Gastroesophageal sphincter (tissue), 4 donors: Measurements from ENCODE around the gene PRDM8. TPM values are rescaled to one million over a fixed set of nuclear protein-coding genes. Genes with fewer than 3 reads are reported as not detected.

Source experiments
- ATAC-seq: fragments of 150-250 bp; one replicate; pipeline ENCODE4 v1.9.1; 2016; ENCODE audit warnings: mild to moderate bottlenecking, moderate library complexity
- H3K27ac ChIP-seq, 4 donors: fragments of 200-600 bp; sonication (generic) in 3 of 4; 1 replicate in 3 of 4; 2 replicates in 1 of 4; pipeline ENCODE4 v1.5.1; 2016 to 2019
- H3K27me3 ChIP-seq: fragments of 200-600 bp; sonication (generic); one replicate; pipeline ENCODE4 v1.5.1; 2019
- H3K36me3 ChIP-seq, 2 donors: fragments of 200-600 bp; sonication (generic); one replicate each; pipeline ENCODE4 v1.5.1; 2019; ENCODE audit warnings: control low read depth in 1 of 2
- H3K4me1 ChIP-seq, 3 donors: fragments of 200-600 bp; sonication (generic); 1 replicate in 2 of 3; 2 replicates in 1 of 3; pipeline ENCODE4 v1.5.1; 2016 to 2019; ENCODE audit warnings: control low read depth in 2 of 3
- H3K4me3 ChIP-seq, 2 donors: fragments of 200-600 bp; sonication (generic); one replicate each; pipeline ENCODE4 v1.5.1; 2019; ENCODE audit warnings: mild to moderate bottlenecking in 1 of 2, moderate library complexity in 1 of 2
- H3K9me3 ChIP-seq, 3 donors: fragments of 200-600 bp; sonication (generic); one replicate each; pipeline ENCODE4 v1.5.1; 2017 to 2019; ENCODE audit warnings: control low read depth in 2 of 3
- EP300 ChIP-seq: sonication (generic); formaldehyde crosslinking; IDR thresholded peaks from one replicate; pipeline ENCODE4 v1.6.1; 2017; ENCODE audit warnings: antibody characterized with exemption, mild to moderate bottlenecking
- POLR2A ChIP-seq, 2 donors: fragments of 450-650 bp; IDR thresholded peaks; one replicate each; pipeline ENCODE4 v1.6.1; 2017; ENCODE audit warnings: antibody characterized with exemption in 2 of 2, mild to moderate bottlenecking in 2 of 2, moderate library complexity in 1 of 2
- POLR2AphosphoS5 ChIP-seq: sonication (generic); formaldehyde crosslinking; IDR thresholded peaks from one replicate; pipeline ENCODE4 v1.6.1; 2017; ENCODE audit warnings: antibody characterized with exemption
- WGBS, 2 donors: methylation state at CpG; one replicate each; pipeline ENCODE4 v1.1.5; 2018; ENCODE audit warnings: low coverage in 1 of 2; 5-methylcytosine and 5-hydroxymethylcytosine counted together
- total RNA-seq, 4 donors: library from RNA; depleted of rRNA; stranded (reverse); fragments of >200 nt; gene quantifications; one replicate each; pipeline ENCODE4 v1.1.0, GENCODE V29; 2016
- TF ChIP-seq, protein P1 (sequence below), 4 experiments: fragments of 200-600 bp in 2 of 4; fragments of 450-650 bp in 2 of 4; sonication (generic) in 1 of 4; IDR thresholded peaks; one replicate each; pipeline ENCODE4 v1.5.1; 2017 to 2019; ENCODE audit warnings: antibody characterized with exemption in 4 of 4, mild to moderate bottlenecking in 2 of 4, moderate library complexity in 2 of 4

Gene PRDM8
- total RNA-seq, 4 donors from 2014 or later: 31.2 to 43.6 (median 36.9) TPM

DNA sequence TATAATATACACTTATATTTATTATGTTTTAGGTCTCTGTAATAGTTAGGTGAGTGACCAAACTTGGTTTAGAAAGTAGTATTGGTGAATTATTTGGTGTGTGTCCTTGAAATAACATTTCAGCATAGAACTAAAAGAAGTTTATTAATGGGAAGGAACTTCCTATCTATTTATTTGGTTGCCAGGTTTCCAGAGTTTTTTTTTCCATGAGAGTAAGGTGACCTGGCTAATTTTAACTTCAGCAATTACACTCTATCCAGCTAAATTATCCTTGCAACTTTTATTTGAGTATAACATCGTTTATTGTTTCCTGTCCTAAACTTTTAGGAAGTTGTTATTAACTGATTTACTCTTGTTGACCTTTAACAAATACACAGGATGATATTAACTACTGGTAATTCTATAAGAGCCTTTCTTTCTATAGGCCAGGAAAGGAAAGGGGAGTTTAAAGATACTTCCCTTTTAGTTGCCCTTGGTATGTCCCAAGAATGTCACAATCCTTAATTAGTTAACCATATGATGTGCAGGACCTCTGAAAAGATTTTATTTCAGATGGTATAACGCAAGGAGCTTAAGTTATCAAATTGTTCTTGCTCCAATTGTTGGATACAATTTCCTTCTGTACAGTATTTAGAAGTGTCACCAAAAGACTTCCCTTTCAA, 18.9 kb downstream of the PRDM8 start:
- no peaks in the 10 kb centered on the region for H3K36me3 ChIP-seq
- no peaks in the 10 kb centered on the region for H3K27me3 ChIP-seq
- no peak for ATAC-seq
- H3K9me3 ChIP-seq: no peaks in the 10 kb centered on the region
- peak overlapping the region in 3 of 4 donors; percentile 25 to 50 (median 48) for H3K27ac ChIP-seq
- 26 to 32% methylated on average over 2 of the region's 2 CpGs for WGBS, 2 donors
- TF ChIP-seq POLR2A (IDR thresholded peaks at IDR 0.05) (no peak), POLR2AphosphoS5 (no peak), EP300 (no peak)
- peaks cover 0 to 26% (median 3%) of the 10 kb centered on the region in 3 donors for H3K4me1 ChIP-seq
- no peak overlapping the region for H3K4me3 ChIP-seq

DNA sequence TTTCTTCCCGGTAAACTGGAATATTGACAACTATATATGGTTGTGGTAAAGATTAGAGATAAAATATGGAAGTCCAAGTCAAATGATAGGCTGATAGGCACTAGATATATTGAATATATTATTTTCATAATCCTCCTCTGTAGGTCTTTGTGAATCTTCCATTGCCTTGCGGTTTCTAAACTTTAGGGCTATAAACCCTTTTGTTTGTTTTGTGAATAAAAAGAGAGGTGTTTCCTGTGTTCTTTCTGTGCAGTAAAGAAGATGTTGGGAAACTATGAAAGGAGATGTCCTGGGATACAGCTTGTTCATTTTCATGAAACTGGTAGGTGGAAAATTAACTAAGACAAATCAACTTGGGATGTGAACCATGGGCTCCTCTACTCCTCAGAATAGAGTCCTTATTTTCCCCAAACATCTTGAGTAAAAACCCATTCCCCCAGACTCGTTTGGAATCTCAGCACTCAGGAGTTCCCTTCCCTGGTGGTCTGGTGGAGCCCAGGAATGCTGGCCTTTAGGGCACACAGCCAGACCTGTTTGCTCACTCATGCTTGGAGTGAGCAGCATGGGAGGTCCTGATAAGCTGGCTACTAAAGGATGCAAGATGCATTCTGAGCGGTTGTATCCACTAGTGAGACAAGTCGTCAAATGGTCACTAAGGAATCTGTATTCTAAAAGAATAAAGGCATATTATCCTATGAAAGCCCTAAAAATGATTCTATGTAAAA, 22.2 kb downstream of the PRDM8 start:
- 62 to 68% methylated on average over 5 of the region's 5 CpGs for WGBS, 2 donors
- H3K27me3 ChIP-seq: no peaks in the 10 kb centered on the region
- H3K27ac ChIP-seq: no peak overlapping the region
- H3K4me1 ChIP-seq: peaks cover 0 to 14% (median 3%) of the 10 kb centered on the region in 3 donors
- no peaks in the 10 kb centered on the region for H3K36me3 ChIP-seq
- ATAC-seq: no peak
- no peak for TF ChIP-seq POLR2AphosphoS5
- TF ChIP-seq POLR2A (IDR thresholded peaks at IDR 0.05): no peak
- no peak for TF ChIP-seq EP300
- TF ChIP-seq, protein P1, sequence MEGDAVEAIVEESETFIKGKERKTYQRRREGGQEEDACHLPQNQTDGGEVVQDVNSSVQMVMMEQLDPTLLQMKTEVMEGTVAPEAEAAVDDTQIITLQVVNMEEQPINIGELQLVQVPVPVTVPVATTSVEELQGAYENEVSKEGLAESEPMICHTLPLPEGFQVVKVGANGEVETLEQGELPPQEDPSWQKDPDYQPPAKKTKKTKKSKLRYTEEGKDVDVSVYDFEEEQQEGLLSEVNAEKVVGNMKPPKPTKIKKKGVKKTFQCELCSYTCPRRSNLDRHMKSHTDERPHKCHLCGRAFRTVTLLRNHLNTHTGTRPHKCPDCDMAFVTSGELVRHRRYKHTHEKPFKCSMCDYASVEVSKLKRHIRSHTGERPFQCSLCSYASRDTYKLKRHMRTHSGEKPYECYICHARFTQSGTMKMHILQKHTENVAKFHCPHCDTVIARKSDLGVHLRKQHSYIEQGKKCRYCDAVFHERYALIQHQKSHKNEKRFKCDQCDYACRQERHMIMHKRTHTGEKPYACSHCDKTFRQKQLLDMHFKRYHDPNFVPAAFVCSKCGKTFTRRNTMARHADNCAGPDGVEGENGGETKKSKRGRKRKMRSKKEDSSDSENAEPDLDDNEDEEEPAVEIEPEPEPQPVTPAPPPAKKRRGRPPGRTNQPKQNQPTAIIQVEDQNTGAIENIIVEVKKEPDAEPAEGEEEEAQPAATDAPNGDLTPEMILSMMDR (IDR thresholded peaks at IDR 0.05): no peak
- no peaks in the 10 kb centered on the region for H3K9me3 ChIP-seq
- no peak overlapping the region for H3K4me3 ChIP-seq

DNA sequence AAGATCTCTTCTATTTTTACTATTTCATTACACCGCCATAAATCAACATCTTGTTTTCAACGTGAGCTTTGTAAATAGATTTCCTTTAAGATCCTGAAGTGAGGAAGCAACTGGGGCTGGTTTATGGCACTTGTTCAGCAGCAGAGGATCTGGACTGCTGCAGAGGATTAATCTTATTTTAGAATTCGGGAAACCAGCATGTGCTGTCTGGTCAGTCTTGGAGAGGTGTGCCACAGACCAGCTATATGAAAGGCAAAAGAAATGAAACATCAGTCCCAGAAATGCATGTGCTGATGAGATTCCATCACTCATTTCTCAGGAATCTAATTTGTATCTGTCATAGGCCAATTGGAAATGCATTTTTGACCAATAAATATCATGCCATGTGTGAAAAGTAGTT, 23.4 kb downstream of the PRDM8 start:
- no peak overlapping the region for H3K4me3 ChIP-seq
- no peaks in the 10 kb centered on the region for H3K9me3 ChIP-seq
- peaks cover 0 to 7% (median 3%) of the 10 kb centered on the region in 3 donors for H3K4me1 ChIP-seq
- no peaks in the 10 kb centered on the region for H3K36me3 ChIP-seq
- H3K27ac ChIP-seq: no peak overlapping the region
- 10 to 28% methylated on average over 2 to 3 of the region's 3 CpGs for WGBS, 2 donors
- TF ChIP-seq, protein P1 (IDR thresholded peaks at IDR 0.05): no peak
- TF ChIP-seq EP300 (no peak), POLR2A (IDR thresholded peaks at IDR 0.05) (no peak), POLR2AphosphoS5 (no peak)
- ATAC-seq: no peak
- no peaks in the 10 kb centered on the region for H3K27me3 ChIP-seq

DNA sequence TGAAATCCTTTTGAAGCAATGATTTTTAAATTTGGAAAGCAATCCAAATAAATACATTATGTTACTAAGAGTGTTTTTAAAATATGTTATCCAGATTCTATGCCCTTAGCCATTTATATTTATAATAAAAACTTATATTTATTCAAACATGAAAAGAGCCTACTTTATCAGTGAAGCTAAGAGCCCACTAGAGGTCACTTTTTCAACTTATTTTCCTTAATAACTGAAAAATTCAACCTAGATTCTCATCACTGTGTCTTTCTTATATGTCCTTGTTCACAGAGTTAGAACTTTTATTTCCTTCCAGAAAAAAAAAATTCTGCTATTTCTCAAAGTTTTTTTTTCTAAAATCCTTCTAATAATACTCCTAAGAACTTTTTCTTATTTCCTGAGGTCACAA, 23.9 kb downstream of the PRDM8 start:
- TF ChIP-seq, protein P1 (IDR thresholded peaks at IDR 0.05): peak; percentile 29 to 41 (median 34)
- no peak for TF ChIP-seq POLR2AphosphoS5
- no peak for TF ChIP-seq EP300
- no peak for TF ChIP-seq POLR2A (IDR thresholded peaks at IDR 0.05)
- no peaks in the 10 kb centered on the region for H3K9me3 ChIP-seq
- no peak overlapping the region for H3K4me3 ChIP-seq
- peaks cover 0 to 3% (median 2%) of the 10 kb centered on the region in 3 donors for H3K4me1 ChIP-seq
- no peaks in the 10 kb centered on the region for H3K36me3 ChIP-seq
- H3K27ac ChIP-seq: no peak overlapping the region
- ATAC-seq: no peak
- no peaks in the 10 kb centered on the region for H3K27me3 ChIP-seq

DNA sequence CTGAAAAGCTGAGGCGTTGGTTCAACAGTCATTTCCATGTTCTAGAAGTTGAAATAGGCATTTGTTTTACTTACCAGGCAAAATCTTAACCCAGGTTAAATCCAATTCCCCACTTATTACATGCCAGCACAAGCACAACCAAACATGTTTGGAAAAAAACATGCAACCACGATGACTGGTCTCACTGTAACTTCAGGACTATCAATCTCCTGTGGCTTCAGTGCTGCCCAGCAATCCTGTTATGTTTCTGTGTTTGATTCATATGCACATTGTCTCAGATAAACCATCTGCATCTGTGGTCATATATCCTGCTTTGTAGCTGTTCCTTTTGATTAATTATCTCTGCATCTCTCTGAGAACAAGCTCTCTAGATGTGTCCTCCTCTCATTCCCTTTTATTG, 28.3 kb downstream of the PRDM8 start:
- Histone ChIP-seq H3K4me1 (no peaks in the 10 kb centered on the region), H3K27me3 (no peaks in the 10 kb centered on the region), H3K36me3 (no peaks in the 10 kb centered on the region), H3K4me3 (no peak overlapping the region), H3K9me3 (no peaks in the 10 kb centered on the region), H3K27ac (no peak overlapping the region)
- 71 to 96% methylated on average over 2 of the region's 2 CpGs for WGBS, 2 donors
- ATAC-seq: no peak
- TF ChIP-seq EP300 (no peak), POLR2AphosphoS5 (no peak), POLR2A (IDR thresholded peaks at IDR 0.05) (no peak)
- TF ChIP-seq, protein P1 (IDR thresholded peaks at IDR 0.05): no peak
